Measurements from ENCODE around the gene CPLX3.

CPLX3 gene

DNA sequence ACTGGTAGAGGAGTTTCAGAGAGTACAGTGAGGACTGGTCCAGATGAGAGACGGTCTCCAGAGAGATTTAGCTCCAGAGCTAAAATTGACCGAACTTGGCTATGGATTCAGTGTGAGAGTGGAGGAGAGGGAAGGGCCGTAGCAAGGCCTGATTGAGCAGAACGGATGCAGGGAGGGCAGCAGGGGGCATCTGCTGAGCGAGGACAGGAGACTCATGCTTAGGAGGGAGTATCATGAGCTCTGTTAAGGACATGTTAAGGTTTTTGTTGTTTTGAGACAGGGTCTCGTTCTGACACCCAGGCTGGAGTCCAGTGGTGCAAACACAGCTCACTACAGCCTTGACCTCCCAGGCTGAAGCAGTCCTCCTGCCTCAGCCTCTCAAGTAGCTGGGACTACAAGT is 21.5 kb upstream of the CPLX3 start:
- DNase-seq, result no peak

DNA sequence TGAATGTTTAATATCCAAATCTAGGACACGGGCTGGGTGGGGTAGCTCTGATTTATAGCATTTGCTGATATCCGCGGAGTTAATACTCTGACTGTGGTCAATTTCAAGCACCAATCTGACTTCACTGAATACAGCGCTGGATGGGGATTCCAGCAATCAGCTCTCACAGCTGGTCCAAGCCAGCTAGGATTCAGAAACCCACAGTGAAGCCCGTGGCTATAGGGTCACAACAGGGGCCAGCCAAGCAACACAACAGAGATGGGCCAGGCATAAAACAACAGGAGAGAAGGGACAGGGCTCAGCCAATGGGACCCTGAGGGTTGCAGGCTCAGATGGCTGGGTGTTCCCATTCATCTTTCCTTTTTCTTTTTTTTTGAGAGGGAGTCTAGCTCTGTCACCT is 19.1 kb upstream of the CPLX3 start:
- no peak for DNase-seq

DNA sequence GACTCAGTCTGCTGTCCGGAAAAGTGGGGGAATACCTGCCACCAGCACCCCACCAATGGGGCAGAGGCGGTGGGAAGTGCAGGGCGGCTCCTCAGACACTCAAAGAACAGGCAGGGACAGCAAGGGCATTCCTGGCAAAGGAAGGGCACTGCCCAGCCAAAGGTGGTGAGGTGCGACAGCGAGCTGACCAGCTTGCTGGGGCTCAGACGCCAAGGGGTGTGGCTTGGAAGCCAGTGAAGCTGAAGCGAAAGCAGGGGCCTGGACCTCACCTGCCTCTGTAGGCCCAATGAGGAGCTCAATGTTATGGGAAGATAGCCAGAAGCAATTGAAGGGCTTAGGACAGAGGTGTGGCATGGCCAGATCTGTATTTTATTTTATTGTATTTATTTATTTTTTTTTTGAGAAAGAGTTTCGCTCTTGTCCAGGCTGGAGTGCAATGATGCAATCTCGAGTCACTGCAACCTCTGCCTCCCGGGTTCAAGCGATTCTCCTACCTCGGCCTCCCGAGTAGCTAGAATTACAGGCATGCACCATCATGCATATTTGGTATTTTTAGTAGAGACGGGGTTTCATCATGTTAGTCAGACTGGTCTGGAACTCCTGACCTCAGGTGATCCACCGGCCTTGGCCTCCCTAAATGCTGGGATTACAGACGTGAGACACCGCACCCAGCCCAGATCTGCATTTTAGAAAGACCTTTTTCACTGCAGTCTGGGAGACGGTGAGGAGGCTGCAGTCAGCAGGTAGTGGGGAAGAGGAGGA is 18.2 kb upstream of the CPLX3 start:
- DNase-seq, result no peak

DNA sequence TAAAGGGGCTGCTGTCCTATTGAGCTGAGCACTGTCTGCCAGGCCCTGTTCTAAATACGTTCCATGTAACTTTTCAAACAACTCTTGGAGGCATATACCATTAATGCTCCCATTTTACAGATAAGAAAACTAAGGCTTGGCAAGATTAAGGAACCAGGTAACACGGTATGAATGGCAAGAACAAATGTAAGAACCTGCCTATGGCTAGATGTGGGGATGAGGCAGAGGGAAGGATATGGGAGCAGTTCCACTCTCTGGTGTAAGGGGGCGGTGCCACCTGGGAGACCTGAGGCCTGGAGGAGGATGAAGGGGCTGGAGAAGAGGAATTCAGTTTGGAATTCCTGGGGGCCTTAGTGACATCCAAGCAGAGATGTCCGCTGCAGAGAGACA is 17.6 kb upstream of the CPLX3 start:
- no peak for DNase-seq

DNA sequence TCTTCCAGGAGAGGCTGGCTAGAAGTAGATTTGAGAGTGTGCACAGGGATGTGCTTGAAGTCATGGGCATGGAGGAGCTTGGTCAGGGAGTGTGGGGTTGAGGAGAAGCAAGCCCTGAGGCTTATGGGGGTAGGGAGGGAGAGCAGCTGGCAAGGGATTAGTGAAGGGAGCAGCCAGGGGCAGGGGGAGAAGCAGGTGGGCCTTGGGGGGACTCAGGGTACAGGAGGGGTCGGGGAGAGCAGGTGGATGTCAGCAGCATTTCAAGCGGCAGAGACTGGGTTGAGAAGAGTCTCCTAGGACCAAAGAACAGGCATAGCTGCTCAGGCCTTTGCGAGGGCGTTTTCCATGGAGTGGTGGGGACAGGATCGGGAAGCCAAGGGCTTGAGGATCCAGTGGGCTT is 17.2 kb upstream of the CPLX3 start:
- DNase-seq, result no peak

DNA sequence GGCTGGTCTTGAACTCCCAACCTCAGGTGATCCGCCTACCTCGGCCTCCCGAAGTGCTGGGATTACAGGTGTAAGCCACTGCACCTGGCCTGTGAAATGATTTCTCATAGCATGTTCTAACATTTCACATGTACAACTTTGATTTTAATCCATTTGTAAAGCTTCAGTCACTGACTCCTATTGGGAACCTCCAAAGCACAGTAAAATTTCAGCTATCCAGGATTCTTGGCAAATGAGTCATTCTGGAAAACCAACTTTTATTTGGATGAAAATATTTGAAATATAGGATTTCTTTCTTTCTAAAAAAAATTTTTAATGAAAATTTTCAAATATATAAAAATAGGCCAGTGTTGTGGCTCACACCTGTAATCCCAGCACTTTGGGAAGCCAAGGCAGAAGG is 16.5 kb upstream of the CPLX3 start:
- DNase-seq, result no peak

DNA sequence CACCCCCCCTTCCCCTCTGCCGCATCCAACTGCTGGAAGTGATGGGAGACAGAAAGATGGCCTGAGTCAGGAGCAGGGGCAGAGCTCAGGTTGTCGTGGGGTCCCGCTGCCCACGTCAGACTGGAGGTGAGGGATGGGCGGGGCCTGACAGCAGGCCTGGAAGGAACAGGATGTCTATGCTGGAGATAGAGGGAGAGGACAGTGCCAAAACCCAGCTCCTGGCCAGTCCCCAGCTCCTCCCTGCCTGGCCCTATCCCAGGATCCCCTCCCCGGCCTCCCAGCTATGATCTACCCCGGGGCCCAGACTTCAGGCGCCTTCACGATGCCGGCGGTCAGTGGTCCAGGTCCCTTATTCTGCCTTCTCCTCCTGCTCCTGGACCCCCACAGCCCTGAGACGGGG is 13.9 kb upstream of the CPLX3 start, which contains the start of gene LMAN1L:
Gene LMAN1L, plus strand, starts transcription at position 303 of the 400 bp plus-strand sequence. Its CDS starts 20 bp downstream, at position 323.
- no peak for DNase-seq

DNA sequence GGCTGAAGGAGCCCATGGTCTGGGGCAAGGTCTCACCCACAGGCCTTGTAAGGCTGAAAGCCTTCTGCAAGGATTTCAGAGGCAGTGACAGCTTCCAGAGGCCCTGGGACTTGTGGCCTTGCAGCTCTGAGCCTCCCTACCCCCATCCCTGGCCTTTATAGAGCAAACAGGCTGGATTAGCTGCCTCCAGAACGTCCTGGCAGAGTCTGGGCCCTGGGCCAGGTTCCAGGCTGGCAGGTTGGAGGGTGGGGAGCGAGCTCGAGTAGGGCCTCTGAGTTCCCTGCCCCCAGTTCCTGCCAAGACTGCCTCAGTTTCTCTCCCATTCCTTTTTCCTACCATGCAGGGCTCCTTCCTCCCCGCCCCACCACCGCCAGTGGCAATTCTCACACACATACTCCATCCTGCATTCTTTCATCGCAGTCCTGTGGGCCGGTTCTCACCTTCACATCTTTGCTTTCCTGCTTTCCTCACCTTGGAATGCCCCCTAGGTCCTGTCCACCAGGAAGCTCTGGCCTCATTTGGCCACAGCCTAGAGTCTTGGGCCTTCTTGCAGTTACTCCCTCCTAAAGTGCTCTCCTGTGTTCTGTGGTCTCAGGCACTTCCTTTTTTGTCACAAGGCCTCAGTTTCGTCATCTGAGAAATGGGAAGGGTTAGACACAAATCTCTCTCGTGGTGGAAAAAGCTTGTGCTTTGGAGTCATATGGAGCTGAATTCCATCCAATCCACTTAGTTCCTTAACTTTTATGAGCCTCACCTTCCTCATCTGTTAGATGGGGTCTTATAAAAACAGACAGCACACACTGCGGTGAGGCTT is 11.1 kb upstream of the CPLX3 start:
- DNase-seq, result no peak

DNA sequence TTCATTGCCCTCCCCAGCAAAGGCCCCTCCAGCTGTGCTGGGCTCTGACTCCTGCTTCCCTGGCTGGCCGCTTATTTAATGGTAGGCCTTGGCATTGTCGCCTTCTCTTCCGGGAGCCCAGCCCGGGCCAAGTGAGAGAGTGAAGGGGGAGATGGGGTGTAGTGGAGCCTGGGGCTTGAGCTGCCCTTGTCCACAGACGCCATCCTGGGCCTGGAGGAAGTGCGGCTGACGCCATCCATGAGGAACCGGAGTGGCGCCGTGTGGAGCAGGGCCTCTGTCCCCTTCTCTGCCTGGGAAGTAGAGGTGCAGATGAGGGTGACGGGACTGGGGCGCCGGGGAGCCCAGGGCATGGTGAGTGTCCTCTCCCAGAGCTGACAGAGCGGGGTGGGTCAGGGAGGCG is 10.5 kb upstream of the CPLX3 start:
- no peak for DNase-seq

DNA sequence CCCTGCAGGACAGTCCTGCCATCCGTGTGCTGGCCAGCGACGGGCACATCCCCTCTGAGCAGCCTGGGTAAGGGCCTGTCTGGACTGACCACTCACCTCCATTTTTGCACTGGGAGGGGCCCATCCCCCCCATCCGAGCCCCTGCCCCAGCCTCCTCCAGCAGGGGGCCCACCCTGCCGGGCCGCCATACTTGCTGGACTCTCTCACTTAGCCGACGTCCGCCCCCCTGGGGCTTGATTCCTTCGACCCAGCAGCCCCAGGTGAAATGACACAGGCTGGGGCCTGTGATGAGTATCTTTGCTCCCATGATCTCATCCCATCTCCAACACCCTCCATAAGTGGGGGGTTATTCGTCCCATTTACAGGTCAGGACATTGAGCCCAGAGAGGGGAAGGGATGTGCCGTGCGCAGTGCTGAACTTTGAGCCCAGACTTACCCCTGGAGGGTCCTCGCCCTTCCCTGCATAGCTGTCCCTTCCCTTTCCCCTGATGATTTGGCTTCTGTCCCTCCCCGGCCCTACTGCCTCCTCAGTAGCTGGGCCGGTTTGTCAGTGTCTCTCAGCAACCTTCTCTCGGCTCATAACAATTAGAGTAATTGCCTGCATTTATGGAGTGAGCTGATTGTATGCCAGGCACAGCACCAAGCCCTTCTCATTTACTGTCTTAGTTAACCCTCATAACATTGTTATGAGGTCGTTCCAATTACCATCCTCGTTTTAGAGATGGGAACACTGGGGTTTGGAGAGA is 9.6 kb upstream of the CPLX3 start:
- no peak for DNase-seq

DNA sequence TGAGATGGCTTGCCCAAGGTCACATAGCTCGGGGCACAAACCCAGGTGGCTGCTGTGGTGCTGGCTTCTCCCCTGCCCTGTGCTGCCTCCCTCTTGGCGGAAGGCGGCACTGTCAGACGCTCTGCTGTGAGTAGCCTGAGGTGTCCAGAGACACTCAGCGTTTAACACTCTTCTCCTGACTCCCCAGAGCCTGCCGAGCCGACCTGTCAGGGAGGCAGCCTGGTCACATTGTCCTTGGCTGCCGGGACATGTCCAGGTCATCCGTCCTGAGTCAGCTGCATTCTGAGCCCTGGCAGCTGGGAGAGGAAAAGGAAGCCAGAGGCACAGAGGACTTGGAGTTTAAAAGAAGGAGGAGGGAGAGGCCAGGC is 9.1 kb upstream of the CPLX3 start:
- DNase-seq, result no peak

DNA sequence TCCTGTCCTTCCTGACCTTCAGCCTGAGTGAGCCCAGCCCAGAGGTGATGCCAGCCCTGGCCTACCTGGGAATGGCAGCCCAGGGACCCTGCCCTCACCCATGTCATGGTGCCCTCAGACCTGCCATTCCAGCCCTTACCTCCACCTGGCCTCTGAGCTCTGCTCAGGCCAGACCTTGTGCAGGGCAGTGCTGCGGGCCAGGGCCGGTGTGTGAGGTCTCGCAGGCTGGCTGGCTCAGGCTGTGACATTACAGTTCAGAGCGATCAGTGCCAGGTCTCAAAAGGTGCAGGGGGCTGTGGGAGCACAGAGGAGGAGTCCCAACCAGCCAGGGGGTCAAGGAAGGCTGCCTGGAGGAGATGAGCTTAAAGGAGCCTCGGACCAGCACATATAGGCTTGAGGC is 6.4 kb upstream of the CPLX3 start:
- DNase-seq, result no peak

DNA sequence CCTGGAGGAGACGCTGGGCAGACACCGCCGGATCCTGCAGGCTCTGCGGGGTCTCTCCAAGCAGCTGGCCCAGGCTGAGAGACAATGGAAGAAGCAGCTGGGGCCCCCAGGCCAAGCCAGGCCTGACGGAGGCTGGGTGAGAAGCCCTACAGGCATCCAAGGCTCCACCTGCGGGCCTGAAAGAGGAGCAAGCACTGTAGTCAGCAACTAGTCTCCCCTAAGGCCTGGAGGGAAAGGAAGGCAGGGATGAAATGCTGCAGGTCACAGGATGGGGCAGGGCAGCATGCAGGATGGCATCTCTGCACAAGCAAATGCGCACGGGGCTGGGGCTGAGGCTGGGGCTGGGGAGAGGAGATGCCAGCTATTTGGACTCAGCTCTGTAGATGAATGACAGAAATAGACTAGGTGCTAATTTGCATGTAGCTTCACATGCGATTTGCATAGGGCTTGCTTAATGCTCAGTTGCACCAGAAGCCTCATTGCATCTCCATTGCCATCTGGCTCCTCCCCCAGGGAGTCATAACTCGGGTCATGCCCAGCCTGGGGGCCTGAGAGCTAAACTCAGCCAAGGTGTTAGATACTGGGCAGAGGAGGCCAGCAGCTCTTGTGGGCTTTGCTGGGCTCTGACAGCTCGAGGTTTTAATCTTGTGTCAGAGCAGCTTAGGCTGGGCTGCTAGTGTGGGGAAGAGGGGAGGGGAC is 5.2 kb upstream of the CPLX3 start:
- no peak for DNase-seq

DNA sequence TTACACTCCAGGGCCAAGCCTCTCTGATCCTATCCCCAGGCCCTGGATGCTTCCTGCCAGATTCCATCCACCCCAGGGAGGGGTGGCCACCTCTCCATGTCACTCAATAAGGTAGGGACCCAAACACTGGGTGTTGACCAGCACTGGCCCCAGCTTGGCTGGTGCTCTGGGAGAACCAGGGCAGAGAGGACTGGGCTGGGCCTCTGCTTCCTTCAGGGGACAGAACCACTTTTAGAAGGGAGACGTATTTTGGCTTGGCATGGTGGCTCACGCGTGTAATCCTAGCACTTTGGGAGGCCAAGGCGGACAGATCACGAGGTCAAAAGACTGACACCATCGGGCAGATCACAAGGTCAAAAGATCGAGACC is 4.7 kb upstream of the CPLX3 start:
- DNase-seq, result no peak

DNA sequence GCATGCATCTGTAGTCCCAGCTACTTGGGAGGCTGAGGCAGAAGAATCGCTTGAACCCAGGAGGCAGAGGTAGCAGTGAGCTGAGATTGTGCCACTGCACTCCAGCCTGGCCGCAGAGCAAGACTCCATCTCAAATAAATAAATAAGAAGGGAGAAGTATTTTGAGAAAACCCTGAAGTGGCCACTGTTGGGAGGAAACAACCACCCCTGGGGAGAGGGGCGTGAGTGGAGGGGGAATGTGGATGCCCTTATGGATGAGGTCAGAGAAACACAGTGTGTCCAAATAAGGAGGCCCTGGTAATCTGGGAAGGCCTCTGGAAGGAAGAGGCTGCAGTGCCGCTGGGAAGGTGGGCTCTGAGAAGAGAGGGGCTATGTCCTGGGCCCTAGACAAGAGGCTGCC is 4.2 kb upstream of the CPLX3 start:
- DNase-seq, result no peak

DNA sequence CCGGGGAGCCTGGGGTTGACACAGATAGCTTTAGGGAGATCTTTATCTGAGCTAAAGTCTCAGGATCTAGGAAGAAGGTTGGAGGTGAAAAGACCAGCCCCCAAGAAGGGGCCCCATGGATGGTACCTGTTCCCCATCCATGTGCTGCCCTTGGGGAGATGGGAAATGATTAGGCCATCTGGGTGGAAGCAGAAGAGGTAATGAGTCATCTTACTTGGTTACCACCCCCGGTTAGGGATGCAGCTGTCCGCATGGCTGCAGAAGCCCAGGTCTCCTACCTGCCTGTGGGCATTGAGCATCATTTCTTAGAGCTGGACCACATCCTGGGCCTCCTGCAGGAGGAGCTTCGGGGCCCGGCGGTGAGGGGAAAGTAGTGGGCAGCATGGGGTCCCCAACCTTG is 3.1 kb upstream of the CPLX3 start:
- DNase-seq, result no peak

DNA sequence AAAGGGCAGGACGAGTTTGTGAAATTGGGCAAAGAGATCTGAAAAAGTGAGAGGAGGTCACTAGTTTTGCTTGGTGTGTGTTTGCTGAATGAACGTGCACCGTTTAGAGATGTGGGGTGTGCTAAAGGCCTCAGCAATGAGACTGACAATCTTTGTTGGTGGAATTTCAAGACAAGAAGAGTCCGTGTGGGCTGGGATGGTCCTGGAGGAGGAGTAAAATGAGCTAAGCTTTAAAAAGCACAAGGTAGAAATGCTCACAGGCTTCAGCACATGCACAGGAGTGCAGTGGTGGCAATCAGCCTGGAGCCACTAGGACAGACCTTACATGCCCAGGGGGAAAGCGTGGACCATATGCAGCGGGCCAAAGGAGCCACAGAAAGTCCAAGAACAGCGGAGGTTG is 1.5 kb upstream of the CPLX3 start:
- DNase-seq, result no peak

DNA sequence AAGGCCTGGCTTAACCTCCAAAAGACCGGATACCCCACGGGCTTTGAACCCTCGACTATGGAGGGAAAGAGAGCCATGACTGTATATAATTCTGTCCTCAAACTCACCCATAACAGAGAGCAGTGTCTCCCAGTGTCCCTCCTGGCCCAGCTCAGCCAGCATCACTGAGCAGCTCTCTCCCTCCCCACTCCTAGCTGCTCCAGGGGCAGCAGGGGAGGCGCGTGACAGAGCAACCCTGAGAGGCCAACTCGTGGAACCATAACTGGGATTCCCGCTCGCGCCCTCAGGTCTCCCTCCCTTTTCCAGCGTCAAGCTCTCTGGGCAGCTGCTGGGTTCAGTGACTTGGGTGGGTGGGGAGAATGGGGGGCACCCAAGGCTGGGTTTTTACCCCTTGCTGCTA is 561 bp upstream of the CPLX3 start:
- no peak for DNase-seq

DNA sequence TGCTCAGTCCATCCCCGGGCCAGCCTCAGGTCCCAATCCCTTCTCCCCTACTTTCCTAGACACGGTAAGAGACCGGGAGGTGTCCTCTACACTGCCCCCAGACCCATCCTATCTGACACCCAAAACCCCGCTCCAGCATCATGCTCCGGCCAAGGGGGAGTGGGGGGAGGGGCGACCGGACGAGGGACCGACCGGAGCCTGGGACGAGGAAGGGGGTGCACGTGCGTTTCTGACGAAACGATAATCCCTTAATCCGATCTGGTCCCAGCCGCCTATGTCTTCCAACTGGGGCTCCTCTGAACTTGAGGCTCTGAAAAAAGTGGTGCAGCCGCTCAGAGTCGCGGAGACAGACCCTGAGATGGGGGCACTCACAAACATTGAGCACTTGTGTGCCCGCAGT is 494 bp downstream of the CPLX3 start:
- no peak for DNase-seq

DNA sequence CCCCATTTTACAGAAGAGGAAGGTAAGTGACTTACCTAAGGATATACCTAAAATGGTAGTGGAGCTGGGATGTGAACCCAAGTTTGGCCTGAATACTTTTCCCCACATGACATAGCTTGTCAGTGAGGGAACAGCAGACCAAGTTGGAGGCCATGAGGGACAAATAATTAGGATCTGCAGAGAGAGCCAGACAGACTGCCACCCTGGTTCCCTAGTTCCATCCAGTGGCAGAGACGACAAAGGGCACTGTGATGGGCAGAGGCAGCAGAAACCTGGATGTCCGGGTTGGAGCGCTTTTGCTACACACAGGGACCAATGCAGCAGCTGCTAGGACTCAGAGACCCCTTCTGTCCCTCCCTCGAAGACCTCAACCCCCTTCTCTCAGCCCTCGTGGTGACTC is 1.2 kb downstream of the CPLX3 start:
- no peak for DNase-seq

DNA sequence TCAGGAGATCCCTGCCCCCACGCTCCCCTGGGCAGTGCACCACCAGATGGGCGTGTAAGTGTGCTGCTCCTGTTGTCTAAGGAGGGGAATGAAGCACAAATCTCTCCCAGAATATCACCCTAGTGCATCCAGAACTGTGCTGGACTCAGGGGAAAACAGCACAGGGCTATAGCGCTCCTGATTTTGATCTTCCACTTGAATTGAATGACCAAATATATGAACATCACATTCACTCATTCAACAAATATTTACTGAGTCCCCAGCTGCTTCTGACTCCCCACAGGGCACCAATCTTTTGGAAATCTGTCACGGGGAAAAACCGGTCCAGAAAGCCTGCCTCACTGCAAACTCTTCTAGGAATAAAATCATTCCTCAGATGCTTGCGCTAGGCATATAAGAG is 2.4 kb downstream of the CPLX3 start:
- no peak for DNase-seq

DNA sequence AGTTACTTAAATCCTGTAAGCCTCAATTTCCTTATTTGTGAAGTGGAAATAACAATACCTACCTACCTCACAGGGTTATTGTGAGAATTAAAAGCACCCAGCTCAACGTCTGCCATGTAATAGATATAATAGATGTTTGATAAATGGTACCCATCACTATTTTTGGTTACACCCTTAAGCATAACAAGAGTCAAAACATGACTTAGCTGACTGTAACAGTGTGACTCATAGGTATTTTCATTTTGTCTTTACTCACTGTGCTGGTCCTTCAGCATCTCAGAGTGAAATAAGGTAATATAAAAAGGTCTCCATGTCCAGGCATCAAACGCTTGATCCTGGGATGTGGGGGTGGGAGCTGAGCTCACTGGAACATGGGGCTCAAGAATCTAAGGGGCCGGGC is 3.1 kb downstream of the CPLX3 start:
- no peak for DNase-seq

DNA sequence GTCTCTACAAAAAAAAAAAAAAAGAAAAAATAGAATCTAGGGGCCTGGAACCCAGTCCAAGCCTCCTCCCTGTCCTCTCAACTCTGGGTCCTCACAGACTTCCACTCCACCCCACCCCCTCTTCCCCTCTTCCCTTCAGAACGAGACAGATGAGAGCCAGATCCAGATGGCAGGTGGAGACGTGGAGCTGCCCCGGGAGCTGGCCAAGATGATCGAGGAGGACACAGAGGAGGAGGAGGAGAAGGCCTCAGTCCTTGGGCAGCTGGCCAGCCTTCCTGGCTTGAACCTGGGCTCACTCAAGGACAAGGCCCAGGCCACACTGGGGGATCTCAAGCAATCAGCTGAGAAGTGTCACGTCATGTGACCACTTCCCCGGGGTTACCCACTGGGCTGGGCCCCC is 3.6 kb downstream of the CPLX3 start:
- no peak for DNase-seq
